NCI-H345 treated with DMSO at 0.1 percent for 48 hours (cell line): ENCODE measurements around the gene LCE3D.
"Not testable (repeated sequence)": the region's sequence is repeated elsewhere in the genome, so short reads cannot be mapped to it uniquely, and the experiment has no call there.

Source experiments
- DNase-seq: peaks from one replicate; lab custom pipeline; 2025; ENCODE audit not compliant: unreplicated experiment; lab: John Stamatoyannopoulos, UW

Gene LCE3D

GRCh38 chr1:152580433-152580832 lies at the start of gene LCE3D:
Gene LCE3D, minus strand, starts transcription at chr1:152580516. Its CDS starts 580 bp downstream, at chr1:152579936.
- DNase-seq: no peak

- no peak for DNase-seq
Observed at GRCh38 chr1:152626744-152627143, 46.4 kb upstream of the LCE3D start.

- DNase-seq: no peak
Observed at GRCh38 chr1:152623203-152623844, 43.0 kb upstream of the LCE3D start.

GRCh38 chr1:152622803-152623202 lies 42.5 kb upstream of the LCE3D start, which contains the start of gene LCE3A:
Gene LCE3A, minus strand, starts transcription at chr1:152623103. Its CDS starts 0 bp downstream, at chr1:152623103.
- DNase-seq: no peak

GRCh38 chr1:152621993-152622392 lies 41.7 kb upstream of the LCE3D start:
- no peak for DNase-seq

GRCh38 chr1:152613511-152613910 lies 33.2 kb upstream of the LCE3D start, which contains the start of gene LCE3B:
Gene LCE3B, plus strand, starts transcription at chr1:152613811. Its CDS starts 0 bp downstream, at chr1:152613811.
- no peak for DNase-seq

GRCh38 chr1:152599934-152600333 lies 19.6 kb upstream of the LCE3D start, which contains the start of gene LCE3C:
Gene LCE3C, plus strand, starts transcription at chr1:152600234. Its CDS starts 498 bp downstream, at chr1:152600732.
- no peak for DNase-seq

GRCh38 chr1:152596986-152597385 lies 16.7 kb upstream of the LCE3D start:
- DNase-seq: no peak

GRCh38 chr1:152585586-152585985 lies 5.3 kb upstream of the LCE3D start:
- no peak for DNase-seq

- no peak for DNase-seq
Observed at GRCh38 chr1:152582647-152583046, 2.3 kb upstream of the LCE3D start.

- DNase-seq: not testable (repeated sequence)
Observed at GRCh38 chr1:152579526-152579925, 790 bp downstream of the LCE3D start.

- DNase-seq: no peak
Observed at GRCh38 chr1:152577168-152577567, 3.1 kb downstream of the LCE3D start.

- DNase-seq: no peak
Observed at GRCh38 chr1:152566681-152567080, 13.6 kb downstream of the LCE3D start, which contains the start of gene LCE3E. Gene LCE3E, minus strand, starts transcription at chr1:152566780. Its CDS starts 572 bp downstream, at chr1:152566208.

- no peak for DNase-seq
Observed at GRCh38 chr1:152565535-152566215, 14.6 kb downstream of the LCE3D start.

- DNase-seq: no peak
Observed at GRCh38 chr1:152565115-152565514, 15.2 kb downstream of the LCE3D start.

GRCh38 chr1:152548358-152548757 lies 32.0 kb downstream of the LCE3D start:
- DNase-seq: not testable (repeated sequence)

- no peak for DNase-seq
Observed at GRCh38 chr1:152546704-152547103, 33.6 kb downstream of the LCE3D start.

- no peak for DNase-seq
Observed at GRCh38 chr1:152543820-152544219, 36.5 kb downstream of the LCE3D start.

- no peak for DNase-seq
Observed at GRCh38 chr1:152539901-152540300, 40.4 kb downstream of the LCE3D start.

- no peak for DNase-seq
Observed at GRCh38 chr1:152537496-152537895, 42.8 kb downstream of the LCE3D start.

GRCh38 chr1:152535774-152536173 lies 44.5 kb downstream of the LCE3D start:
- no peak for DNase-seq

- no peak for DNase-seq
Observed at GRCh38 chr1:152533327-152533938, 46.9 kb downstream of the LCE3D start.
